KBM-7 (cell line): ENCODE data around the gene IQSEC1.
"Not testable (repeated sequence)": the region's sequence is repeated elsewhere in the genome, so short reads cannot be mapped to it uniquely, and the experiment has no call there.

ENCODE experiments used
- DNase-seq: peaks from one replicate; pipeline ENCODE4 v3.0.0-alpha.2; 2015
- in situ Hi-C: fragments of 300-500 bp; cut with MboI; formaldehyde crosslinking; loops from 2 replicates; pipeline ENCODE4 v1.14.3; 2020; ENCODE audit warnings: low sequenced_read_pairs, low pct_unique_long_range_greater_than_20kb, mixed read lengths

IQSEC1 gene

GRCh38 chr3:12853847-12854246 is 219.4 kb downstream of the IQSEC1 start:
- DNase-seq, in situ Hi-C loops: not testable (repeated sequence)

GRCh38 chr3:12852201-12852600 is 221.0 kb downstream of the IQSEC1 start:
- DNase-seq = no peak
- in situ Hi-C loops = no loop called here
